B cell (primary cell): ENCODE data around the gene CEACAM5. TPM values are rescaled to one million over a fixed set of nuclear protein-coding genes. Genes with fewer than 3 reads are reported as not detected.
"Not testable (repeated sequence)": the region's sequence is repeated elsewhere in the genome, so short reads cannot be mapped to it uniquely, and the experiment has no call there.

Experiments
- ATAC-seq: fragments of 200-7000 bp; cut with Tn5 transposase; one replicate; pipeline ENCODE4 v1.10.0; 2021; ENCODE audit warnings: low read depth, mild to moderate bottlenecking, moderate number of reproducible peaks, moderate library complexity
- CTCF ChIA-PET: fragments of 350-600 bp; sonication (Branson Sonifier 250); formaldehyde crosslinking; loops from one replicate; lab custom pipeline; 2021; ENCODE audit warnings: antibody characterized with exemption, inconsistent platforms; lab: Charles Lee
- POLR2A ChIA-PET: fragments of 350-600 bp; sonication (Branson Sonifier 250); formaldehyde crosslinking; loops from one replicate; lab custom pipeline; 2021; ENCODE audit warnings: antibody characterized with exemption; lab: Charles Lee
- DNase-seq: peaks from one replicate; pipeline ENCODE4 v3.0.0; 2013
- H2AFZ ChIP-seq: 2 replicates; pipeline ENCODE4 v1.6.1; 2012; ENCODE audit warnings: mild to moderate bottlenecking, low read depth, low read length; ENCODE audit not compliant: insufficient read depth, poor library complexity, severe bottlenecking
- H3K27ac ChIP-seq, 2 donors: 1 replicate in 1 of 2; 2 replicates in 1 of 2; pipeline ENCODE4 v1.5.1; 2012 to 2013; ENCODE audit warnings: low read length in 2 of 2, mild to moderate bottlenecking in 2 of 2, moderate library complexity in 1 of 2
- H3K27me3 ChIP-seq, 4 experiments: fragments of 200-600 bp in 1 of 4; sonication (generic) in 1 of 4; replicated peaks in 1 of 4; 1 replicate in 2 of 4; 2 replicates in 2 of 4; pipeline versions ENCODE4 v1.6.1 to v1.7.0; 2013 to 2016; ENCODE audit warnings: low read length in 3 of 4, mild to moderate bottlenecking in 2 of 4, mixed read lengths in 1 of 4, moderate library complexity in 1 of 4; ENCODE audit not compliant: insufficient read depth in 4 of 4, control insufficient read depth in 3 of 4; ENCODE audit errors: control extremely low read depth in 1 of 4
- H3K36me3 ChIP-seq, 2 experiments: replicated peaks in 1 of 2; 1 replicate in 1 of 2; 2 replicates in 1 of 2; pipeline versions ENCODE4 v1.6.1 to v1.7.1; 2013; ENCODE audit warnings: low read length in 1 of 2; ENCODE audit not compliant: insufficient read depth in 2 of 2, control insufficient read depth in 1 of 2; ENCODE audit errors: control extremely low read depth in 1 of 2, extremely low read depth in 1 of 2
- H3K4me1 ChIP-seq, 2 donors: fragments of 200-600 bp in 1 of 2; sonication (generic) in 1 of 2; 1 replicate in 1 of 2; 2 replicates in 1 of 2; pipeline versions ENCODE4 v1.5.1 to v1.6.1; 2013 to 2017; ENCODE audit warnings: low read length in 2 of 2; ENCODE audit not compliant: control insufficient read depth in 2 of 2, insufficient read depth in 2 of 2
- H3K4me2 ChIP-seq: replicated peaks from 2 replicates; pipeline ENCODE3; 2012; ENCODE audit warnings: mild to moderate bottlenecking, low read depth, low read length; ENCODE audit not compliant: poor library complexity, severe bottlenecking
- H3K4me3 ChIP-seq, 5 experiments: fragments of 200-600 bp in 1 of 5; sonication (generic) in 1 of 5; 1 replicate in 3 of 5; 2 replicates in 2 of 5; pipeline versions ENCODE4 v1.5.1 to v1.7.0; 2011 to 2016; ENCODE audit warnings: low read length in 4 of 5, mild to moderate bottlenecking in 4 of 5, low read depth in 2 of 5, control low read depth in 1 of 5, moderate library complexity in 1 of 5; ENCODE audit not compliant: insufficient read depth in 1 of 5; ENCODE audit errors: control extremely low read depth in 1 of 5, extremely low read depth in 1 of 5
- H3K79me2 ChIP-seq: fragments of 200-600 bp; sonication (generic); one replicate; pipeline ENCODE4 v1.6.0; 2016; ENCODE audit warnings: low read length; ENCODE audit not compliant: control insufficient read depth, insufficient read depth
- H3K9ac ChIP-seq: fragments of 200-600 bp; sonication (generic); 2 replicates; pipeline ENCODE4 v1.6.1; 2017; ENCODE audit warnings: mild to moderate bottlenecking, low read length, moderate library complexity
- H3K9me3 ChIP-seq, 3 donors: one replicate each; pipeline versions ENCODE4 v1.6.1 to v1.7.1; 2013; ENCODE audit warnings: low read length in 2 of 3; ENCODE audit not compliant: control insufficient read depth in 2 of 3, insufficient read depth in 1 of 3; ENCODE audit errors: control extremely low read depth in 1 of 3
- H4K20me1 ChIP-seq: 2 replicates; pipeline ENCODE4 v1.6.0; 2012; ENCODE audit warnings: mild to moderate bottlenecking, low read length; ENCODE audit not compliant: insufficient read depth, control insufficient read depth, poor library complexity, severe bottlenecking
- H3K27ac Mint-ChIP-seq: one replicate; pipeline ENCODE4 v1.8.0; 2021; ENCODE audit warnings: mixed read lengths
- H3K27me3 Mint-ChIP-seq: one replicate; pipeline ENCODE4 v1.8.0; 2021; ENCODE audit warnings: mixed read lengths
- H3K4me1 Mint-ChIP-seq: one replicate; pipeline ENCODE4 v1.8.0; 2021; ENCODE audit warnings: mixed read lengths
- H3K4me3 Mint-ChIP-seq: one replicate; pipeline ENCODE4 v1.8.0; 2021; ENCODE audit warnings: mixed read lengths
- H3K9me3 Mint-ChIP-seq: one replicate; pipeline ENCODE4 v1.8.0; 2022; ENCODE audit warnings: mixed read lengths; ENCODE audit not compliant: insufficient read depth
- CTCF ChIP-seq: fragments of 200-600 bp; IDR thresholded peaks from one replicate; pipeline ENCODE4 v1.8.0; 2022; ENCODE audit warnings: antibody characterized with exemption, mild to moderate bottlenecking
- EZH2 ChIP-seq: IDR thresholded peaks from 2 replicates; pipeline ENCODE4 v1.6.1; 2012; ENCODE audit warnings: borderline replicate concordance, low read depth, mild to moderate bottlenecking, moderate library complexity, low read length; ENCODE audit not compliant: insufficient read depth, poor library complexity, severe bottlenecking
- WGBS: methylation state at CpG from one replicate; pipeline ENCODE4 v1.1.5; 2013; ENCODE audit warnings: missing lambda C conversion rate; ENCODE audit not compliant: insufficient coverage; 5-methylcytosine and 5-hydroxymethylcytosine counted together
- intact Hi-C: fragments of 100-400 bp; cut with micrococcal nuclease; formaldehyde crosslinking; loops from one replicate; pipeline ENCODE4 v1.10.0; 2022
- polyA plus RNA-seq: library from polyadenylated mRNA; depleted of rRNA; stranded (reverse); fragments of >200 nt; gene quantifications from 2 replicates; pipeline ENCODE4 v1.2.3, GENCODE V29; 2012
- total RNA-seq, 2 donors: library from RNA; stranded (reverse); fragments of 120-200 nt in 1 of 2; gene quantifications; 1 replicate in 1 of 2; 2 replicates in 1 of 2; pipeline versions ENCODE4 v1.2.3 to v1.2.4, GENCODE V29; 2013 to 2022

The CEACAM5 gene
- total and polyA plus RNA-seq, 2 donors (not counting 1 experiment from before 2014, with no cell fraction given): not detected

GRCh38 chr19:41707871-41708371, 505 bp upstream of the CEACAM5 start:
- ChIA-PET CTCF (interaction anchor here (0.9 kb wide), 1 partner anchor 9 kb away, joined by 3 read pairs; no protein-coding TSS in a partner anchor), POLR2A (no interaction called here)
- Histone ChIP-seq H3K4me2 (no peak overlapping the region), H2AFZ (no peak overlapping the region), H3K79me2 (no peaks in the 10 kb centered on the region), H3K27ac (no peak overlapping the region), H3K9ac (no peak overlapping the region), H3K36me3 (no peaks in the 10 kb centered on the region), H3K27me3 (peaks cover 0 to 31% (median 7%) of the 10 kb centered on the region in 4 experiments), H3K9me3 (peaks cover 0 to 13% (median 0%) of the 10 kb centered on the region in 3 donors), H3K4me3 (no peak overlapping the region), H3K4me1 (peaks cover 0 to 4% of the 10 kb centered on the region in 2 donors), H4K20me1 (no peaks in the 10 kb centered on the region)
- TF ChIP-seq CTCF: no peak
- TF ChIP-seq EZH2: no peak
- DNase-seq (no peak), ATAC-seq (no peak)
- Mint-ChIP-seq H3K27ac (no peak overlapping the region), H3K4me3 (no peak overlapping the region), H3K4me1 (peaks cover 4% of the 10 kb centered on the region), H3K27me3 (peaks cover 58% of the 10 kb centered on the region), H3K9me3 (no peaks in the 10 kb centered on the region)
- intact Hi-C loops: no loop called here
- WGBS: 93% methylated on average over 3 of the region's 5 CpGs

- intact Hi-C loops, CTCF ChIA-PET, H3K36me3 ChIP-seq, ATAC-seq, H3K4me2 ChIP-seq, H3K4me3 ChIP-seq, POLR2A ChIA-PET, H3K4me1 ChIP-seq, H3K9ac ChIP-seq, H3K27ac Mint-ChIP-seq, H4K20me1 ChIP-seq, H3K4me3 Mint-ChIP-seq, DNase-seq, H3K79me2 ChIP-seq, H3K9me3 Mint-ChIP-seq, H3K4me1 Mint-ChIP-seq, H3K27ac ChIP-seq, H2AFZ ChIP-seq: not testable (repeated sequence)
- 94% methylated on average over 2 of the region's 8 CpGs for WGBS
- Histone ChIP-seq H3K27me3 (peaks cover 0 to 31% (median 6%) of the 10 kb centered on the region in 4 experiments), H3K9me3 (peaks cover 0 to 13% (median 0%) of the 10 kb centered on the region in 3 donors)
- H3K27me3 Mint-ChIP-seq: peaks cover 61% of the 10 kb centered on the region
Observed at GRCh38 chr19:41709516-41709915, 1.1 kb downstream of the CEACAM5 start.
